GM10266 (cell line): ENCODE data around the gene GATA5.

Experiments used
- DNase-seq: peaks from one replicate; pipeline ENCODE4 v3.0.0; 2012; ENCODE audit errors: extremely low spot score
- CTCF ChIP-seq: IDR thresholded peaks from 2 replicates; pipeline ENCODE4 v1.5.1; 2012; ENCODE audit warnings: mild to moderate bottlenecking, low read depth; ENCODE audit not compliant: control insufficient read depth, insufficient read depth; ENCODE audit errors: missing control alignments

Gene GATA5

GRCh38 chr20:62452475-62453095 lies 23.2 kb downstream of the GATA5 start:
- no peak for TF ChIP-seq CTCF
- DNase-seq, result no peak

- TF ChIP-seq CTCF, result no peak
- DNase-seq, result no peak
Measured at GRCh38 chr20:62451970-62452369, 23.8 kb downstream of the GATA5 start.

GRCh38 chr20:62451156-62451767 lies 24.5 kb downstream of the GATA5 start:
- TF ChIP-seq CTCF, result no peak
- DNase-seq, result no peak

GRCh38 chr20:62449951-62450691 lies 25.7 kb downstream of the GATA5 start:
- no peak for TF ChIP-seq CTCF
- DNase-seq, result no peak

GRCh38 chr20:62448788-62449187 lies 27.0 kb downstream of the GATA5 start:
- DNase-seq, result no peak
- no peak for TF ChIP-seq CTCF

- DNase-seq, result no peak
- TF ChIP-seq CTCF, result no peak
Measured at GRCh38 chr20:62448038-62448437, 27.8 kb downstream of the GATA5 start.
